K562 (cell line): ENCODE results near the gene LTK. TPM values are rescaled to one million over a fixed set of nuclear protein-coding genes. Genes with fewer than 3 reads are reported as not detected.

Experiments
- CEBPB ChIP-seq: fragments of 450-650 bp; IDR thresholded peaks from 2 replicates; pipeline ENCODE4 v1.6.1; 2016; ENCODE audit warnings: missing genetic modification characterization, missing compliant biosample characterization
- CHD1 ChIP-seq: fragments of 200-600 bp; sonication (generic); IDR thresholded peaks from one replicate; pipeline ENCODE4 v1.6.1; 2012; ENCODE audit warnings: mild to moderate bottlenecking, moderate library complexity, low read length, inconsistent platforms
- CREM ChIP-seq: IDR thresholded peaks from 2 replicates; pipeline ENCODE4 v1.6.1; 2014; ENCODE audit warnings: antibody characterized with exemption, low read depth
- ESRRA ChIP-seq: fragments of 450-650 bp; IDR thresholded peaks from 2 replicates; pipeline ENCODE4 v1.6.1; 2014; ENCODE audit warnings: low read depth, mild to moderate bottlenecking, moderate library complexity, borderline replicate concordance
- FOSL1 ChIP-seq: fragments of 200-800 bp; sonication (Bioruptor generic); conservative IDR thresholded peaks from 2 replicates; pipeline ENCODE4 v1.6.1; 2016; ENCODE audit warnings: missing genetic modification characterization, missing compliant biosample characterization
- LARP7 ChIP-seq: fragments of 450-650 bp; IDR thresholded peaks from 2 replicates; pipeline ENCODE4 v1.6.1; 2016
- NONO ChIP-seq, 2 experiments: fragments of 200-400 bp in 1 of 2; fragments of 450-650 bp in 1 of 2; formaldehyde crosslinking in 1 of 2; IDR thresholded peaks; 2 replicates each; pipeline ENCODE4 v1.6.1; 2017; ENCODE audit warnings: low read depth in 2 of 2, mild to moderate bottlenecking in 2 of 2, moderate library complexity in 2 of 2, low read length in 1 of 2
- PATZ1 ChIP-seq: fragments of 250-450 bp; sonication (Bioruptor Pico); IDR thresholded peaks from 2 replicates; pipeline ENCODE4 v1.5.0; 2020; ENCODE audit warnings: mild to moderate bottlenecking, borderline replicate concordance
- PPARD ChIP-seq: fragments of 250-450 bp; sonication (Bioruptor Pico); IDR thresholded peaks from 2 replicates; pipeline ENCODE4 v1.8.0; 2022; ENCODE audit warnings: inconsistent platforms, mild to moderate bottlenecking, moderate library complexity
- RHOXF2B ChIP-seq: fragments of 250-450 bp; sonication (Bioruptor Pico); conservative IDR thresholded peaks from 2 replicates; pipeline ENCODE4 v1.5.1; 2021
- SMC3 ChIP-seq: conservative IDR thresholded peaks from 2 replicates; pipeline ENCODE4 v1.6.1; 2011; ENCODE audit warnings: low read depth, low read length, improper control_type of control experiment; ENCODE audit not compliant: insufficient read depth
- SOX6 ChIP-seq: fragments of 450-650 bp; IDR thresholded peaks from 2 replicates; pipeline ENCODE4 v1.6.1; 2014; ENCODE audit warnings: mild to moderate bottlenecking
- SUPT5H ChIP-seq: fragments of 450-650 bp; IDR thresholded peaks from 2 replicates; pipeline ENCODE4 v1.6.1; 2016
- ZBTB7A ChIP-seq: IDR thresholded peaks from 2 replicates; pipeline ENCODE4 v1.6.1; 2011; ENCODE audit warnings: low read depth, mild to moderate bottlenecking, low read length, moderate library complexity, borderline replicate concordance; ENCODE audit not compliant: control insufficient read depth
- ZNF24 ChIP-seq: fragments of 450-650 bp; IDR thresholded peaks from 2 replicates; pipeline ENCODE4 v1.6.1; 2016
- ZNF280A ChIP-seq: fragments of 450-650 bp; IDR thresholded peaks from 2 replicates; pipeline ENCODE4 v1.6.1; 2018; ENCODE audit warnings: mild to moderate bottlenecking, low read depth; ENCODE audit not compliant: partially characterized antibody
- ZNF316 ChIP-seq: fragments of 450-650 bp; IDR thresholded peaks from 2 replicates; pipeline ENCODE4 v1.6.1; 2016
- ZNF668 ChIP-seq: fragments of 250-450 bp; sonication (Bioruptor Pico); IDR thresholded peaks from 2 replicates; pipeline ENCODE4 v1.8.0; 2022; ENCODE audit warnings: mild to moderate bottlenecking, inconsistent platforms
- polyA plus RNA-seq, 8 experiments: library from polyadenylated mRNA; depleted of rRNA in 4 of 8; stranded (reverse) in 5 of 8; unstranded in 3 of 8; fragments of >200 nt; fragmentation: Nextera tagmentation in 2 of 8; fragmentation: Illumina TruSeq in 1 of 8; extraction: Ambion mirVana in 2 of 8; extraction: Trizol in 1 of 8; gene quantifications; 2 replicates each; pipeline versions ENCODE4 v1.2.1 to v1.2.3, GENCODE V29; 2011 to 2014; ENCODE audit warnings: inconsistent platforms in 1 of 8, missing spikeins in 1 of 8
- total RNA-seq, 7 experiments: library from RNA; depleted of rRNA in 6 of 7; stranded (reverse); fragments of >200 nt in 6 of 7; fragmentation: Illumina TruSeq in 2 of 7; extraction: Trizol in 2 of 7; gene quantifications; 2 replicates each; pipeline versions ENCODE4 v1.2.1 to v1.2.3, GENCODE V29; 2011 to 2021; ENCODE audit warnings: low replicate concordance in 1 of 7
- TF ChIP-seq, protein P1 (sequence below): fragments of 250-450 bp; sonication (Bioruptor Pico); IDR thresholded peaks from 2 replicates; pipeline ENCODE4 v1.5.0; 2021; ENCODE audit warnings: mild to moderate bottlenecking, moderate library complexity

Gene LTK
- total and polyA plus RNA-seq, 9 of the 15 experiments (the other 6 are each of a cell fraction or from before 2014, with no cell fraction given) = 0.25 to 4.4 (median 1.8) TPM

DNA sequence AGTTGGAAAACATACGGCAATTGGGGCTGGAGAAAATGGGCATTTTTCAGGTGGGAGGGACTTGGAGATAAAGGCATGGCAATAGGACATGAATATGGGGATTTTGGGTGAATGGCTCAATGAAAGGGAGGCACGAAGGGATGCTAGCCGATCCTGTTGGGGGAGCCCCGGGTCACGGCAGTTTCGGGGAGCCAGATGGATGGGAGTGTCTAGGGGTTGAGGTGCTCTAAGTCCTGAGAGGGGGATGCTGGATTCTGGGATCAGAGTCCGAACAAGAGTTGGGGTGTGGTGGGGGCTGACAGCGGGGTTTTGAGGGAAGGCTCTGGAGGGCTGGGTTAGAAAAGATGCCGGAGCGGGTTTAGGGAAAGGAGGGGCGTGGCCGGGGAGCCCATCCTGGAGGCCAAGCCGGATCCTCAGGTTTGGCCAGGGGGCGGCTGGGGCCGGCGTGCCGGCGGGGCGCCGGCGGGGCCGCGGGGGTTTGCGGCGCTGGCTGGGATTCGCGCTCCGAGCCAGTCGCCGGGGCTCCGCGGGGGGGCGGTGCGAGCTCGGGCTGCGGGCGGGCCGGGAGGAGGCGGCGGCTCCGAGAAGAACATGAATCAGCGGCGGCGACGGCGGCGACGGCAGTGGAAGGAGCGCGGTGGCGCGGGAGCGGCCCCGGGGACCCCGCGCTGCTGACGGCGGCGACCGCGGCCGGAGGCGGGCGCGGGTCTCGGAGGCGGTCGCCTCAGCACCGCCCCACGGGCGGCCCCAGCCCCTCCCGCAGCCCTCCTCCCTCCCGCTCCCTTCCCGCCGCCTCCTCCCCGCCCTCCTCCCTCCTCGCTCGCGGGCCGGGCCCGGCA, 45.0 kb upstream of the LTK start, which contains the start of gene TYRO3 (continued):
- TF ChIP-seq PATZ1 (CRISPR knock-in tag) (no peak), CEBPB (no peak), LARP7 (0 out of 2 replicates have a peak, but pooled peaks have one; percentile 12), NONO (IDR thresholded peaks at IDR 0.05; ENCODE audit: low read depth in 2 of 2, low read length in 1 of 2) (peak in 1 of 2 experiments; percentile 69; a peak in 1 of 4 replicates), ZNF24 (no peak), ZNF668 (no peak), RHOXF2B (CRISPR knock-in tag) (no peak), SOX6 (no peak), ZBTB7A (peak; percentile 51; the same call in 1 of the 2 replicates), PPARD (CRISPR knock-in tag) (no peak), ESRRA (no peak), SMC3 (0 out of 2 replicates have a peak, but pooled peaks have one; percentile 5), ZNF316 (no peak), CHD1 (no peak), FOSL1 (tag) (peak; percentile 26; the same call in 1 of the 2 replicates), ZNF280A (no peak), CREM (peak; percentile 43), SUPT5H (no peak)
- TF ChIP-seq, protein P1, sequence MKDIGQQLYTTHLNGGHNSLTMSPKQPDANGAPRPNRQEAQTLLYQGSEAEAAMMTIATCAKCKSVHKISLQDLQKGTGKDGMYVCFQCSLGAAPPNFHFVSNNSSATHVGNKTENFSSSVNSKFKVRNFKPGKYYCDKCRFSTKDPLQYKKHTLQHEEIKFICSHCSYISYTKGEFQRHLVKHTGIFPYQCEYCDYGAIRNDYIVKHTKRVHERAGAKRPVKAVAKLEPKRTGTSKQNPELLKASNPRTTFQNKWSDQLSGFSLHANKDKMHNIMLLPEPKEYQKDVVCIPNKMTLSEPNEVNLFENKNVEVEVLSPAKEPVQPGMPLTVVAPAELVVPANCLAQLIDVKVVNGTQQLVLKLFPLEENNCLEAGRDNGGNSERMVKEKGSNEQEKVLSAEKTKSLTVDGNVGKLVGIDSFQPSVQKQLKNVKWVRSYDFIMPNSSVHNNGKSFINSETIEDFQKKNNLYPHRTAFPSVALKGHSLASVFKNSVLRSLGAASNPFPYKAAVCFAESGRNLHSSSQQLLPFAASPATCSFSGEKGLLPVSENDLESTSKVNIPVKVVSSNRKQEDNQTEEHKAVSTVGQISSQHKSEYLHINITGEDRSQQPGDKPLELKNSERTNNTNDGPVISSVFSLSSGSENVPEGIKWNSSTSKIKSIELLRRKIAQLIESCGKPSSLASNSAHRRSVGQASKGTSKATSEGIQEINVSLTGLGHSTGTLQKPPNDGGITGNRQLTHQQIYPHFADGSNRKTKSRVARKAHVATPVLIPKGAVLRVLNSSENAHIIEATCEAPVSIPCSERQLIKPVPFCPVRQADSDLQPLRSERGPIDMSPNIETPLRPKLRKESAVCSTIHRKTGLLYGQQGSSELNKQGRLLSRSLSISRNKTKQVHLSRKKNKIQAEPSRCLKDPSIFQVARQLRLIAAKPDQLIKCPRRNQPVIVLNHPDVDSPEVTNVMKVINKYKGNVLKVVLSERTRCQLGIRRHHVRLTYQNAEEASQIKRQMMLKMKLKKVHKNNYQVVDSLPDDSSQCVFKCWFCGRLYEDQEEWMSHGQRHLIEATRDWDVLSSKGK (CRISPR knock-in tag) = no peak
